Pancreas (tissue), 10 donors: ENCODE measurements around the gene TANC1. TPM values are rescaled to one million over a fixed set of nuclear protein-coding genes. Genes with fewer than 3 reads are reported as not detected.

Experiments
- ATAC-seq, 4 donors: fragments of 200-7000 bp; cut with Tn5 transposase; one replicate each; pipeline versions ENCODE4 v1.8.0 to v1.9.1; 2020; ENCODE audit warnings: mild to moderate bottlenecking in 4 of 4, moderate library complexity in 4 of 4
- DNase-seq, 6 donors: peaks; one replicate each; pipeline ENCODE4 v3.0.0-alpha.2; 2020
- FAIRE-seq: peaks from 2 replicates; lab custom pipeline; 2012; peaks lifted over from hg19 to GRCh38; lab: Jason Lieb, UNC
- H3K27ac ChIP-seq, 4 donors: fragments of 200-600 bp; sonication (generic); 1 replicate in 3 of 4; 2 replicates in 1 of 4; pipeline versions ENCODE4 v1.5.0 to v1.8.0; 2020
- H3K27me3 ChIP-seq, 4 donors: fragments of 200-600 bp; one replicate each; pipeline ENCODE4 v1.8.0; 2021
- H3K36me3 ChIP-seq, 3 donors: fragments of 200-600 bp; sonication (generic) in 1 of 3; one replicate each; pipeline versions ENCODE4 v1.5.0 to v1.8.0; 2020 to 2021
- H3K4me1 ChIP-seq, 3 donors: fragments of 200-600 bp; one replicate each; pipeline ENCODE4 v1.8.0; 2021
- H3K4me3 ChIP-seq, 4 donors: fragments of 200-600 bp; sonication (generic) in 2 of 4; one replicate each; pipeline versions ENCODE4 v1.5.0 to v1.8.0; 2020 to 2021
- H3K9me3 ChIP-seq, 4 donors: fragments of 200-600 bp; one replicate each; pipeline ENCODE4 v1.8.0; 2021
- WGBS, 2 donors: extraction: QIAGEN DNeasy Blood & Tissue Kit; methylation state at CpG; one replicate each; pipeline ENCODE4 v1.1.7; 2013; 5-methylcytosine and 5-hydroxymethylcytosine counted together
- intact Hi-C, 3 donors: fragments of 100-400 bp; cut with DNase I; formaldehyde crosslinking; loops; one replicate each; pipeline versions ENCODE4 v1.11.1 to v1.14.2; 2022
- polyA plus RNA-seq, 2 donors: library from polyadenylated mRNA; stranded (reverse); fragments of 200-250 nt; gene quantifications; one replicate each; pipeline ENCODE4 v1.2.3, GENCODE V29; 2013
- total RNA-seq, 6 donors: library from RNA; stranded (reverse); fragmentation: NEBNext Ultra II Directional in 4 of 6; extraction: Animal tissue kit (Norgen Biotek cat#: 25700) in 4 of 6; gene quantifications; one replicate each; pipeline versions ENCODE4 v1.2.1 to v1.2.4, GENCODE V29; 2021 to 2023
- TF ChIP-seq, protein P1 (sequence below), 4 donors: fragments of 200-600 bp; sonication (generic) in 3 of 4; IDR thresholded peaks; one replicate each; pipeline versions ENCODE4 v1.5.0 to v1.8.0; 2021; ENCODE audit warnings: antibody characterized with exemption in 4 of 4
- donor health status: healthy with polysubstance abuse.
- donor health status: DM: no; HTN: no; CAD: no; lungs with moderate emphysema.
- donor health status: DM: no; HTN: no; CAD: no.
- donor health status: control.
- donor health status: control.
- donor health status: Bipolar disorder and iron deficiency.
- donor health status: DM: yes; HTN: yes; CAD: no.
- donor health status: DM: no; HTN: no; CAD: no.
- donor health status: DM: no; HTN: no; CAD: no.
- donor health status: DM: yes; HTN: yes; CAD: no.

TANC1 gene
- total and polyA plus RNA-seq, 8 donors: 9.0 to 17.6 (median 10.5) TPM

DNA sequence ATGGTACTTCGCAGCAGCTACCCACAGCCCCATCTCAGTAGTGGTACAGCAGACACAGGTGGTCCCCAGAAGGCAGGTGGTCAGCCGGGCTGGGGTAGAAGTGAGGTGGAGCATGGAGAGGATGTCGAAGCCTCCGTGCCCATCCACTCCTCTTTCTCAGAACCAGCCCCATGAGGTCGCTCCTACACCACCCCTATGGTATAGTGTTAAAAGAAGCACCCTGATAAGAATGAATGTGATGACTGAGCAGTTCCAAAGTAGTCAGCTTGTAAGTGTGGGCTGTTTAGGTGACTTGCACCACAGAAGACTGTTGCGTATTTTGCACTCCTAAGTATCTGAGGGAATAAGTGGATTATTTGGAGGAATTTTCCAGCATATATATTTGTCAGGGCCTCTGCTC, 206.7 kb downstream of the TANC1 start:
- intact Hi-C loops: no loop called here
- peaks cover 0 to 35% (median 0%) of the 10 kb centered on the region in 3 donors for H3K36me3 ChIP-seq
- no peaks in the 10 kb centered on the region for H3K27me3 ChIP-seq
- TF ChIP-seq, protein P1, sequence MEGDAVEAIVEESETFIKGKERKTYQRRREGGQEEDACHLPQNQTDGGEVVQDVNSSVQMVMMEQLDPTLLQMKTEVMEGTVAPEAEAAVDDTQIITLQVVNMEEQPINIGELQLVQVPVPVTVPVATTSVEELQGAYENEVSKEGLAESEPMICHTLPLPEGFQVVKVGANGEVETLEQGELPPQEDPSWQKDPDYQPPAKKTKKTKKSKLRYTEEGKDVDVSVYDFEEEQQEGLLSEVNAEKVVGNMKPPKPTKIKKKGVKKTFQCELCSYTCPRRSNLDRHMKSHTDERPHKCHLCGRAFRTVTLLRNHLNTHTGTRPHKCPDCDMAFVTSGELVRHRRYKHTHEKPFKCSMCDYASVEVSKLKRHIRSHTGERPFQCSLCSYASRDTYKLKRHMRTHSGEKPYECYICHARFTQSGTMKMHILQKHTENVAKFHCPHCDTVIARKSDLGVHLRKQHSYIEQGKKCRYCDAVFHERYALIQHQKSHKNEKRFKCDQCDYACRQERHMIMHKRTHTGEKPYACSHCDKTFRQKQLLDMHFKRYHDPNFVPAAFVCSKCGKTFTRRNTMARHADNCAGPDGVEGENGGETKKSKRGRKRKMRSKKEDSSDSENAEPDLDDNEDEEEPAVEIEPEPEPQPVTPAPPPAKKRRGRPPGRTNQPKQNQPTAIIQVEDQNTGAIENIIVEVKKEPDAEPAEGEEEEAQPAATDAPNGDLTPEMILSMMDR (IDR thresholded peaks at IDR 0.05): no peak
- no peak for DNase-seq
- no peak for FAIRE-seq
- no peaks in the 10 kb centered on the region for H3K9me3 ChIP-seq
- 86 to 100% methylated on average over 6 of the region's 6 CpGs for WGBS, 2 donors
- no peak overlapping the region for H3K27ac ChIP-seq
- H3K4me1 ChIP-seq: peaks cover 0 to 5% (median 5%) of the 10 kb centered on the region in 3 donors
- no peak overlapping the region for H3K4me3 ChIP-seq
- ATAC-seq: no peak

DNA sequence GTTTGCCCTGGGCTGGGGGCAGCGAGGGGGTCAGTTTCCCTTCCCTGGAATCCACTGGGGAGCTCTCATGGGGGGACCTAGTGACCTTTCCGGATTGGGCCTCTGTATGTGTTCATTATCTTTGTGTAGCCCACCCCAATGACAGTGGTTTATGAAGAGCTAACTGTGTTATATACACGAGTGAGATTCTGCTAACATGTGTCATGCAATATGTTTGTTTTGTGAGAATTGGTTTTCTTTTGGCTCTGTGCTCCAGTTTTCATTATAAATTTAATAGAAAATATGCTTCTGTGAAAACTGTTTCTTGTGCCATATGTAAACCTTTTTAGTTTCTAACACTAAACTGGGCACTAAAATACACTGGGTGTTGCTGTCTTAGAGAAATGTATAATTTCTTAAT, 207.5 kb downstream of the TANC1 start:
- Histone ChIP-seq H3K27ac (peak overlapping the region in 1 of 4 donors; percentile 38), H3K4me1 (peaks cover 0 to 5% (median 5%) of the 10 kb centered on the region in 3 donors), H3K27me3 (no peaks in the 10 kb centered on the region), H3K36me3 (peaks cover 0 to 28% (median 0%) of the 10 kb centered on the region in 3 donors), H3K9me3 (no peaks in the 10 kb centered on the region), H3K4me3 (no peak overlapping the region)
- FAIRE-seq (no peak), ATAC-seq (no peak), DNase-seq (no peak)
- TF ChIP-seq, protein P1 (IDR thresholded peaks at IDR 0.05): no peak
- intact Hi-C loops: no loop called here
- 76 to 77% methylated on average over 3 of the region's 3 CpGs for WGBS, 2 donors

DNA sequence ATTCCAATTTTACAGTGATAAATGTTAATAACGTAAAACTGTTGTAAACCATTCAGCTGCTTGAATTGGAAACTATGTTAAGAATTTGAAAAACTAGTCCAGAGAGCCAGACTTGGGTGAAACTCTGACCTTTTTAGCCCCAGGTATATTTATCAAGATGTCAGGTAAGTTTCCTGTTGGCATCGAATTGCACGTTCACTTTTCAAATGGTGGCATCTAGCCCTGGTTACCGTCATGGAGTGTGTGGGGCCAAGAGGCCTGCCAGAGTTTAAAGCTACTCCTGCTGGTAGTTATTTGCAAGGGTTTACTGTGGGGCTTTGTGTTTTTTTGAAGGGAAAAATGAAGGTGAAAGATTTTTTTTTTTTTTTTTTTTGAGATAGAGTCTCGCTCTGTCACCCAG, 208.1 kb downstream of the TANC1 start:
- FAIRE-seq (no peak), DNase-seq (peak in 3 of 6 donors; percentile 50 to 63 (median 55)), ATAC-seq (peak; percentile 73 to 90 (median 82))
- TF ChIP-seq, protein P1 (IDR thresholded peaks at IDR 0.05): no peak
- intact Hi-C loops: no loop called here
- H3K4me3 ChIP-seq: no peak overlapping the region
- no peaks in the 10 kb centered on the region for H3K9me3 ChIP-seq
- 31 to 45% methylated on average over 4 to 5 of the region's 5 CpGs for WGBS, 2 donors
- H3K27me3 ChIP-seq: no peaks in the 10 kb centered on the region
- H3K27ac ChIP-seq: peak overlapping the region in 1 of 4 donors; percentile 38
- H3K36me3 ChIP-seq: peaks cover 0 to 22% (median 0%) of the 10 kb centered on the region in 3 donors
- peaks cover 0 to 5% (median 5%) of the 10 kb centered on the region in 3 donors for H3K4me1 ChIP-seq

DNA sequence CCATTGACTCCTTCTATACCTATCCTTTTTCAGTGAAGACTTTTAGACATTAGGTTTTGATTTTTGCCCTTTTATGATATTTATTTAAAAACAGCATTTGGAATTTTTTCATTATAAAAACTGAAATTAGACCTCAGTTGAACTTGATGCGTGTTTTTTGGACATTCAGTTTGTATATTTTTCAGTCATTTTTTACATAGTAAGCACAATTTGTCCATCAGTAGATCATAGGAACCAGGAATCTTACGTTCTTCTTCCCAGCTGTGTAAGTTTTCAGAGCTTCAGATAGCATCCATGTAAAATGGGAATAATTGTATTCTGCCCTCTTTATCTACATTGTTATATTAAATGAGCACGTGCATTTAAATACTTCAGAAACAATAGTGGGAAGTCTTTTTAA, 208.9 kb downstream of the TANC1 start:
- H3K27ac ChIP-seq: peak overlapping the region in 2 of 4 donors; percentile 38 to 42
- TF ChIP-seq, protein P1 (IDR thresholded peaks at IDR 0.05): no peak

DNA sequence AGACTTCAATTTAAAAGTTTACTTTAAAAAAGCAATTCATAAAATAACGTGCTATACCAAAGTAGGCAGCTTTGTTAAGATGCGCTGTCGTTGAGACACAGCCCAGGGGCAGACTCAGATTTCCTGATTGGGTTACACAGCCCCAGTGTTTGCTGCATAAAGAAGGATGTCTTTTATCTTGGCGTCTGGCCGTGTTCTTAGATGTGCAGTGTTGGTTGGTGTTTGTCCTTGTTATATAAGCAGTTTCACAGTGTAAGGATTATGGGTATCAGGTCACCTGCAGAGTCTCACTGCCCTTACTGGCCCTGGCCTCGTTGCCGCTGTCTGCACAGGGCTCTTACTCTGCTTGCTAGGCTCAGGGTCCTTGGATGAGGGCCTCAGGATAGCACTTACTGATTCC, 209.5 kb downstream of the TANC1 start:
- intact Hi-C loops: no loop called here
- TF ChIP-seq, protein P1 (IDR thresholded peaks at IDR 0.05): no peak
- H3K9me3 ChIP-seq: no peaks in the 10 kb centered on the region
- ATAC-seq: no peak
- no peaks in the 10 kb centered on the region for H3K27me3 ChIP-seq
- H3K4me3 ChIP-seq: no peak overlapping the region
- 70% methylated on average over 7 of the region's 7 CpGs for whole genome bisulfite sequencing, 2 donors
- no peak for FAIRE-seq
- H3K36me3 ChIP-seq: peaks cover 0 to 11% (median 0%) of the 10 kb centered on the region in 3 donors
- peaks cover 0 to 5% (median 5%) of the 10 kb centered on the region in 3 donors for H3K4me1 ChIP-seq
- no peak for DNase-seq
- no peak overlapping the region for H3K27ac ChIP-seq

More for the DNA sequence above, 208.9 kb downstream of the TANC1 start:
- 90 to 92% methylated on average over 3 of the region's 3 CpGs for whole genome bisulfite sequencing, 2 donors
- Histone ChIP-seq H3K4me3 (no peak overlapping the region), H3K9me3 (no peaks in the 10 kb centered on the region), H3K36me3 (peaks cover 0 to 17% (median 0%) of the 10 kb centered on the region in 3 donors), H3K4me1 (peaks cover 0 to 5% (median 5%) of the 10 kb centered on the region in 3 donors), H3K27me3 (no peaks in the 10 kb centered on the region)
- no peak for FAIRE-seq
- intact Hi-C loops: no loop called here
- DNase-seq: no peak
- no peak for ATAC-seq
